Panc1 (cell line): Measurements from ENCODE around the gene KIAA1755. TPM values are rescaled to one million over a fixed set of nuclear protein-coding genes. Genes with fewer than 3 reads are reported as not detected.

Experiments
- ATAC-seq: fragments of 200-7000 bp; cut with Tn5 transposase; 2 replicates; pipeline ENCODE4 v1.9.1; 2020; ENCODE audit warnings: mild to moderate bottlenecking, moderate library complexity
- BruUV-seq: library from RNA; stranded (reverse); fragments of 400-500 nt; replicated peaks from 2 replicates; lab custom pipeline; 2021; lab: Mats Ljungman, UMichigan
- CTCF ChIA-PET: fragments of 300-600 bp; sonication (Branson Sonifier 250); formaldehyde crosslinking; loops from one replicate; lab custom pipeline; 2022; ENCODE audit warnings: antibody characterized with exemption; lab: Charles Lee
- POLR2A ChIA-PET: fragments of 300-600 bp; sonication (Branson Sonifier 250); formaldehyde crosslinking; loops from one replicate; lab custom pipeline; 2022; ENCODE audit warnings: antibody characterized with exemption; lab: Charles Lee
- DNase-seq: peaks from one replicate; pipeline ENCODE4 v3.0.0-alpha.2; 2010; ENCODE audit warnings: low read depth, low spot score
- H3K27ac ChIP-seq: 2 replicates; pipeline ENCODE4 v1.5.1; 2011; ENCODE audit warnings: mild to moderate bottlenecking, low read length, inconsistent platforms
- H3K27me3 ChIP-seq: fragments of 200-500 bp; sonication (Bioruptor generic); 2 replicates; pipeline ENCODE4 v1.6.0; 2014; ENCODE audit warnings: low read length, inconsistent platforms; ENCODE audit not compliant: control insufficient read depth, insufficient read depth
- H3K36me3 ChIP-seq: fragments of 200-500 bp; sonication (Bioruptor generic); 2 replicates; pipeline ENCODE4 v1.5.1; 2014; ENCODE audit warnings: inconsistent platforms, mild to moderate bottlenecking, low read length, moderate library complexity; ENCODE audit not compliant: control insufficient read depth, insufficient read depth
- H3K4me1 ChIP-seq: 2 replicates; pipeline ENCODE4 v1.5.1; 2011; ENCODE audit warnings: inconsistent platforms, mild to moderate bottlenecking, low read length, moderate library complexity; ENCODE audit not compliant: control insufficient read depth, insufficient read depth
- H3K4me3 ChIP-seq, 2 experiments: 2 replicates each; pipeline ENCODE4 v1.5.1; 2011 to 2012; ENCODE audit warnings: low read depth in 2 of 2, low read length in 2 of 2, mild to moderate bottlenecking in 2 of 2, inconsistent platforms in 1 of 2, moderate library complexity in 1 of 2
- H3K9me3 ChIP-seq: fragments of 200-500 bp; sonication (Bioruptor generic); 2 replicates; pipeline ENCODE4 v1.5.1; 2014; ENCODE audit warnings: low read depth, mild to moderate bottlenecking, inconsistent platforms, low read length, moderate library complexity; ENCODE audit not compliant: control insufficient read depth, insufficient read depth
- CTCF ChIP-seq: fragments of 450-650 bp; IDR thresholded peaks from 2 replicates; pipeline ENCODE4 v1.5.1; 2017; ENCODE audit warnings: mild to moderate bottlenecking
- POLR2AphosphoS5 ChIP-seq: IDR thresholded peaks from 2 replicates; pipeline ENCODE4 v1.6.1; 2012; ENCODE audit warnings: mild to moderate bottlenecking, low read depth, low read length, moderate library complexity
- REST ChIP-seq, 2 experiments: IDR thresholded peaks; 2 replicates each; pipeline ENCODE4 v1.6.1; 2011 to 2012; ENCODE audit warnings: low read depth in 2 of 2, control low read depth in 1 of 2, low read length in 1 of 2, mild to moderate bottlenecking in 1 of 2, moderate library complexity in 1 of 2; ENCODE audit not compliant: insufficient read depth in 1 of 2
- SIN3A ChIP-seq: IDR thresholded peaks from 2 replicates; pipeline ENCODE4 v1.6.1; 2012; ENCODE audit warnings: low read depth, mild to moderate bottlenecking, low read length, moderate library complexity, borderline replicate concordance; ENCODE audit not compliant: insufficient read depth
- TCF7L2 ChIP-seq: IDR thresholded peaks from 2 replicates; pipeline ENCODE4 v1.6.1; 2011; ENCODE audit warnings: mild to moderate bottlenecking, low read depth, low read length, inconsistent platforms
- in situ Hi-C: cut with HindIII; loops from 2 replicates; pipeline ENCODE4 v1.10.0; 2016; ENCODE audit warnings: low sequenced_read_pairs, low pct_unique_long_range_greater_than_20kb
- intact Hi-C: fragments of 100-400 bp; cut with micrococcal nuclease; formaldehyde crosslinking; loops from one replicate; pipeline ENCODE4 v1.10.0; 2022; ENCODE audit not compliant: unreplicated experiment
- total RNA-seq: library from RNA; stranded (reverse); gene quantifications from one replicate; pipeline ENCODE4 v1.2.1, GENCODE V29; 2021; ENCODE audit not compliant: unreplicated experiment

Gene KIAA1755
- total RNA-seq, 1 experiment from 2014 or later, result 0.08 TPM

GRCh38 chr20:38306379-38306778 lies 45.8 kb upstream of the KIAA1755 start:
- no peak for TF ChIP-seq CTCF
- no peak for TF ChIP-seq REST (IDR thresholded peaks at IDR 0.05; ENCODE audit: insufficient read depth in 1 of 2, low read depth in 2 of 2, low read length in 1 of 2)
- TF ChIP-seq TCF7L2, result no peak
- TF ChIP-seq POLR2AphosphoS5, result no peak
- TF ChIP-seq SIN3A, result no peak
- Histone ChIP-seq H3K9me3 (no peaks in the 10 kb centered on the region), H3K4me1 (no peaks in the 10 kb centered on the region), H3K27me3 (no peaks in the 10 kb centered on the region), H3K36me3 (no peaks in the 10 kb centered on the region), H3K27ac (no peak overlapping the region), H3K4me3 (no peak overlapping the region)
- ATAC-seq, result no peak
- ChIA-PET CTCF (interaction anchor here (1.6 kb wide), 1 partner anchor 85 kb away, joined by 3 read pairs; no protein-coding TSS in a partner anchor), POLR2A (no interaction called here)
- intact Hi-C loops, result no loop called here
- DNase-seq, result no peak
- in situ Hi-C loops, result no loop called here
- no TSS peak for BruUV-seq

- ChIA-PET CTCF (interaction anchor here (0.6 to 1.6 kb wide), 3 partner anchors 84 to 1614 kb away, joined by 3 to 10 read pairs (median 10); no protein-coding TSS in a partner anchor), POLR2A (interaction anchor here (0.6 kb wide), 1 partner anchor 14 kb away, joined by 4 read pairs; no protein-coding TSS in a partner anchor)
- BruUV-seq, result no TSS peak
- DNase-seq, result no peak
- Histone ChIP-seq H3K27me3 (no peaks in the 10 kb centered on the region), H3K36me3 (no peaks in the 10 kb centered on the region), H3K4me3 (no peak overlapping the region), H3K4me1 (no peaks in the 10 kb centered on the region), H3K27ac (no peak overlapping the region), H3K9me3 (no peaks in the 10 kb centered on the region)
- no peak for ATAC-seq
- intact Hi-C loops (no loop called here), in situ Hi-C loops (no loop called here)
- TF ChIP-seq POLR2AphosphoS5, result no peak
- no peak for TF ChIP-seq CTCF
- no peak for TF ChIP-seq TCF7L2
- no peak for TF ChIP-seq REST (IDR thresholded peaks at IDR 0.05; ENCODE audit: insufficient read depth in 1 of 2, low read depth in 2 of 2, low read length in 1 of 2)
- TF ChIP-seq SIN3A, result no peak
Measured at GRCh38 chr20:38305541-38305940, 45.0 kb upstream of the KIAA1755 start.
